Progenitor cell of endocrine pancreas (in vitro differentiated cells): ENCODE measurements around the gene RNPC3. TPM values are rescaled to one million over a fixed set of nuclear protein-coding genes. Genes with fewer than 3 reads are reported as not detected.
"Not testable (repeated sequence)": the region's sequence is repeated elsewhere in the genome, so short reads cannot be mapped to it uniquely, and the experiment has no call there.

ENCODE experiments used
- DNase-seq: peaks from one replicate; pipeline ENCODE4 v3.0.0; 2021; ENCODE audit warnings: low spot score; ENCODE audit not compliant: unreplicated experiment
- H3K27ac Mint-ChIP-seq: 2 replicates; pipeline ENCODE4 v1.8.0; 2021; ENCODE audit warnings: mild to moderate bottlenecking, moderate library complexity, mixed read lengths
- H3K27me3 Mint-ChIP-seq: 2 replicates; pipeline ENCODE4 v1.8.0; 2021; ENCODE audit warnings: mixed read lengths
- H3K36me3 Mint-ChIP-seq: 2 replicates; pipeline ENCODE4 v1.8.0; 2022; ENCODE audit warnings: mixed read lengths; ENCODE audit not compliant: insufficient read depth
- H3K4me1 Mint-ChIP-seq: 2 replicates; pipeline ENCODE4 v1.8.0; 2021; ENCODE audit warnings: low read depth, mixed read lengths
- H3K4me3 Mint-ChIP-seq: 2 replicates; pipeline ENCODE4 v1.8.0; 2021; ENCODE audit warnings: low read depth, mild to moderate bottlenecking, moderate library complexity, mixed read lengths
- H3K9me3 Mint-ChIP-seq: 2 replicates; pipeline ENCODE4 v1.8.0; 2021; ENCODE audit warnings: low read depth, mixed read lengths
- total RNA-seq: library from RNA; stranded (reverse); gene quantifications from 2 replicates; pipeline ENCODE4 v1.2.1, GENCODE V29; 2021
- TF ChIP-seq, protein P1 (sequence below): fragments of 200-600 bp; sonication (generic); IDR thresholded peaks from one replicate; pipeline ENCODE4 v1.5.0; 2021; ENCODE audit warnings: antibody characterized with exemption, mild to moderate bottlenecking; ENCODE audit not compliant: unreplicated experiment

RNPC3 gene
- total RNA-seq, 1 donor from 2014 or later, result 24.6 TPM

DNA sequence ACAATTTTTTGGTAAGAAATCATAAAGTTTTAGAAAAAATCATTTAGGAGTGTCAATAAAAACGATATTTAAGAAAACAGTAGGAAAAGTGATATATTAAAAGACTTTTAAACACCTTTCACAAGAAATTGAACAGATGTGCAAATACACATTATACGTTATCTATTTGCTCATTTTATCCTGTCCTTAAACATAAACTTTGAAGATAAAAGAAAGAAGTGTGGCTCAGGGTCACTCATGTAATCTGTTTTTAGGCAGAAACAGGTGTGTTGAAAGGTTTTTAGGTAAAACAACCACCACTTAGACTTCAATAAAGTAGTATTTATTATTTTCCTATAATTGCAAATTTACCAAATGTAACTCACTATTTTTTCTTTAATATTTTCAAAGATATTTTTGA, 59.0 kb downstream of the RNPC3 start:
- H3K4me1 Mint-ChIP-seq, result no peaks in the 10 kb centered on the region
- TF ChIP-seq, protein P1, sequence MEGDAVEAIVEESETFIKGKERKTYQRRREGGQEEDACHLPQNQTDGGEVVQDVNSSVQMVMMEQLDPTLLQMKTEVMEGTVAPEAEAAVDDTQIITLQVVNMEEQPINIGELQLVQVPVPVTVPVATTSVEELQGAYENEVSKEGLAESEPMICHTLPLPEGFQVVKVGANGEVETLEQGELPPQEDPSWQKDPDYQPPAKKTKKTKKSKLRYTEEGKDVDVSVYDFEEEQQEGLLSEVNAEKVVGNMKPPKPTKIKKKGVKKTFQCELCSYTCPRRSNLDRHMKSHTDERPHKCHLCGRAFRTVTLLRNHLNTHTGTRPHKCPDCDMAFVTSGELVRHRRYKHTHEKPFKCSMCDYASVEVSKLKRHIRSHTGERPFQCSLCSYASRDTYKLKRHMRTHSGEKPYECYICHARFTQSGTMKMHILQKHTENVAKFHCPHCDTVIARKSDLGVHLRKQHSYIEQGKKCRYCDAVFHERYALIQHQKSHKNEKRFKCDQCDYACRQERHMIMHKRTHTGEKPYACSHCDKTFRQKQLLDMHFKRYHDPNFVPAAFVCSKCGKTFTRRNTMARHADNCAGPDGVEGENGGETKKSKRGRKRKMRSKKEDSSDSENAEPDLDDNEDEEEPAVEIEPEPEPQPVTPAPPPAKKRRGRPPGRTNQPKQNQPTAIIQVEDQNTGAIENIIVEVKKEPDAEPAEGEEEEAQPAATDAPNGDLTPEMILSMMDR, result no peak
- H3K36me3 Mint-ChIP-seq, result peaks cover 4% of the 10 kb centered on the region
- DNase-seq, result no peak
- H3K4me3 Mint-ChIP-seq, result no peak overlapping the region
- H3K9me3 Mint-ChIP-seq, result peaks cover 34% of the 10 kb centered on the region
- no peak overlapping the region for H3K27ac Mint-ChIP-seq
- no peaks in the 10 kb centered on the region for H3K27me3 Mint-ChIP-seq

DNA sequence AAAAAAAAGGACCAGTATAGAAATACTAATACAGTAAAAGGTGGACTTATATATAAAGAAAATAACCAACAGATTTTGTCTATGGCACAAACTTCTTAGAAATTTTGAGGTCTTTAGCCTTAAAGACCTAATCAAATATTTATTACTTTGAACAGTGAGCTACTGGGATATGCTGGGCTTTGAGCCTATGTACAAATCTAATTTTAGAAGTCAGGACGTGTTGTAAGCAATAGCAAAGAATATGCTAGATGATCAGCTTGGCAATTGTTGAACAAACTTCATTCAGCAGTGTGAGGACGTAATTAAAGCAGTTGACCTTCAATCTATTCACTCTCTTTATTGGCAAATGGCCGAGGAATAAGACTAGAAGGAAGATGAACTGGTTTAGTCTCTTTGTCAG, 77.2 kb downstream of the RNPC3 start:
- not testable (repeated sequence) for H3K27me3 Mint-ChIP-seq, DNase-seq, H3K36me3 Mint-ChIP-seq, H3K27ac Mint-ChIP-seq, H3K4me3 Mint-ChIP-seq, H3K9me3 Mint-ChIP-seq, H3K4me1 Mint-ChIP-seq

Other genes starting within 250 kb of the RNPC3 start
- gene AMY2B, start 45.9 kb downstream of the RNPC3 start, total RNA-seq, result 5.2 and 6.0 TPM in 2 replicates
- gene AMY2A, start 91.7 kb downstream of the RNPC3 start, total RNA-seq, result not detected in 2 replicates
- gene AMY1A, start 130.1 kb downstream of the RNPC3 start, total RNA-seq, result not detected in 2 replicates
- gene AMY1B, start 170.5 kb downstream of the RNPC3 start, total RNA-seq, result not detected in 2 replicates
- not detected in 2 replicates for gene AMY1C, start 224.2 kb downstream of the RNPC3 start, total RNA-seq